SK-N-SH treated with all-trans-retinoic acid at 6 μM for 48 hours (cell line): ENCODE results near the gene SLC37A1.

Source experiments
- ATAC-seq: fragments of 200-7000 bp; cut with Tn5 transposase; 3 replicates; pipeline ENCODE4 v1.9.1; 2020; ENCODE audit warnings: mild to moderate bottlenecking, moderate library complexity
- ARNTL ChIP-seq: fragments of 450-650 bp; formaldehyde crosslinking; IDR thresholded peaks from 2 replicates; pipeline ENCODE4 v1.5.0; 2020; ENCODE audit warnings: low read depth, mild to moderate bottlenecking, moderate library complexity, borderline replicate concordance
- BACH2 ChIP-seq: fragments of 250-450 bp; sonication (Bioruptor Pico); IDR thresholded peaks from 2 replicates; pipeline ENCODE4 v1.9.0; 2021; ENCODE audit warnings: mild to moderate bottlenecking, borderline replicate concordance
- CREB5 ChIP-seq: fragments of 250-450 bp; sonication (Bioruptor Pico); IDR thresholded peaks from 2 replicates; pipeline ENCODE4 v1.5.1; 2020; ENCODE audit warnings: low read depth, mild to moderate bottlenecking, moderate library complexity
- CSDC2 ChIP-seq: fragments of 250-450 bp; sonication (Bioruptor Pico); IDR thresholded peaks from 2 replicates; pipeline ENCODE4 v1.5.0; 2020; ENCODE audit warnings: mild to moderate bottlenecking, moderate library complexity
- CSRNP3 ChIP-seq: fragments of 250-450 bp; sonication (Bioruptor Pico); IDR thresholded peaks from 2 replicates; pipeline ENCODE4 v1.5.1; 2021; ENCODE audit warnings: mild to moderate bottlenecking, moderate library complexity
- ESRRG ChIP-seq: fragments of 250-450 bp; sonication (Bioruptor Pico); IDR thresholded peaks from 2 replicates; pipeline ENCODE4 v1.6.1; 2021; ENCODE audit warnings: mild to moderate bottlenecking
- GLIS3 ChIP-seq: fragments of 250-450 bp; sonication (Bioruptor Pico); IDR thresholded peaks from 2 replicates; pipeline ENCODE4 v1.5.0; 2020; ENCODE audit warnings: mild to moderate bottlenecking, moderate library complexity
- ISL1 ChIP-seq: fragments of 250-450 bp; sonication (Bioruptor Pico); IDR thresholded peaks from 2 replicates; pipeline ENCODE4 v2.1.2; 2022; ENCODE audit warnings: mild to moderate bottlenecking, moderate library complexity
- PATZ1 ChIP-seq: fragments of 250-450 bp; sonication (Bioruptor Pico); IDR thresholded peaks from 2 replicates; pipeline ENCODE4 v1.8.0; 2020; ENCODE audit warnings: mild to moderate bottlenecking, moderate library complexity, borderline replicate concordance
- POU6F1 ChIP-seq: fragments of 250-450 bp; sonication (Bioruptor Pico); IDR thresholded peaks from 2 replicates; pipeline ENCODE4 v1.8.0; 2021; ENCODE audit warnings: low read depth, mild to moderate bottlenecking, moderate library complexity, borderline replicate concordance
- PPARA ChIP-seq: fragments of 250-450 bp; sonication (Bioruptor Pico); IDR thresholded peaks from 2 replicates; pipeline ENCODE4 v1.5.0; 2020; ENCODE audit warnings: mild to moderate bottlenecking, borderline replicate concordance
- RARB ChIP-seq: fragments of 250-450 bp; sonication (Bioruptor Pico); IDR thresholded peaks from 2 replicates; pipeline ENCODE4 v1.8.0; 2021; ENCODE audit warnings: mild to moderate bottlenecking, moderate library complexity
- SNAI2 ChIP-seq: fragments of 250-450 bp; sonication (Bioruptor Pico); IDR thresholded peaks from 2 replicates; pipeline ENCODE4 v1.5.0; 2020; ENCODE audit warnings: mild to moderate bottlenecking, moderate library complexity
- TCF4 ChIP-seq: fragments of 250-450 bp; sonication (Bioruptor Pico); IDR thresholded peaks from 2 replicates; pipeline ENCODE4 v1.8.0; 2021; ENCODE audit warnings: mild to moderate bottlenecking, moderate library complexity, borderline replicate concordance
- TOX ChIP-seq: fragments of 250-450 bp; sonication (Bioruptor Pico); IDR thresholded peaks from 2 replicates; pipeline ENCODE4 v1.8.0; 2021; ENCODE audit warnings: mild to moderate bottlenecking, moderate library complexity, borderline replicate concordance
- TSHZ2 ChIP-seq: fragments of 250-450 bp; sonication (Bioruptor Pico); IDR thresholded peaks from 2 replicates; pipeline ENCODE4 v1.5.0; 2020; ENCODE audit warnings: mild to moderate bottlenecking, moderate library complexity
- ZC3H10 ChIP-seq: fragments of 250-450 bp; sonication (Bioruptor Pico); IDR thresholded peaks from 2 replicates; pipeline ENCODE4 v1.5.1; 2021; ENCODE audit warnings: mild to moderate bottlenecking, moderate library complexity
- ZFP3 ChIP-seq: fragments of 250-450 bp; sonication (Bioruptor Pico); IDR thresholded peaks from 2 replicates; pipeline ENCODE4 v1.5.0; 2020; ENCODE audit warnings: mild to moderate bottlenecking, moderate library complexity
- ZFP30 ChIP-seq: fragments of 450-650 bp; formaldehyde crosslinking; IDR thresholded peaks from 2 replicates; pipeline ENCODE4 v1.5.0; 2022; ENCODE audit warnings: mild to moderate bottlenecking, moderate library complexity
- ZNF565 ChIP-seq: fragments of 450-650 bp; formaldehyde crosslinking; conservative IDR thresholded peaks from 2 replicates; pipeline ENCODE4 v1.5.0; 2020; ENCODE audit warnings: low read depth, mild to moderate bottlenecking, moderate library complexity
- ZNF70 ChIP-seq: fragments of 450-650 bp; formaldehyde crosslinking; IDR thresholded peaks from 2 replicates; pipeline ENCODE4 v1.5.0; 2020; ENCODE audit warnings: mild to moderate bottlenecking, moderate library complexity
- ZNF8 ChIP-seq: fragments of 450-650 bp; formaldehyde crosslinking; IDR thresholded peaks from 2 replicates; pipeline ENCODE4 v1.5.0; 2020; ENCODE audit warnings: mild to moderate bottlenecking, moderate library complexity

The SLC37A1 gene

GRCh38 chr21:42556960-42557359 lies 43.3 kb downstream of the SLC37A1 start (continued):
- TF ChIP-seq PATZ1 (CRISPR knock-in tag) (no peak), CREB5 (CRISPR knock-in tag) (no peak), RARB (CRISPR knock-in tag) (no peak)

- ATAC-seq, result no peak
- no peak for TF ChIP-seq BACH2
- no peak for TF ChIP-seq CSDC2 (CRISPR knock-in tag)
- no peak for TF ChIP-seq ZNF70 (CRISPR knock-in tag)
Observed at GRCh38 chr21:42557420-42557819, 43.8 kb downstream of the SLC37A1 start.

GRCh38 chr21:42558368-42558767 lies 44.7 kb downstream of the SLC37A1 start:
- no peak for ATAC-seq
- TF ChIP-seq ESRRG (CRISPR knock-in tag) (no peak), ZNF8 (CRISPR knock-in tag) (no peak), SNAI2 (CRISPR knock-in tag) (no peak), GLIS3 (CRISPR knock-in tag) (no peak), BACH2 (no peak), ZFP3 (CRISPR knock-in tag) (no peak), ZNF70 (CRISPR knock-in tag) (no peak), PPARA (CRISPR knock-in tag) (no peak), POU6F1 (CRISPR knock-in tag) (no peak), TCF4 (no peak), ZC3H10 (no peak), ARNTL (CRISPR knock-in tag) (no peak), ISL1 (CRISPR knock-in tag) (no peak)

GRCh38 chr21:42558846-42559245 lies 45.2 kb downstream of the SLC37A1 start:
- ATAC-seq, result no peak
- no peak for TF ChIP-seq ZFP30 (CRISPR knock-in tag)
- no peak for TF ChIP-seq CSRNP3 (CRISPR knock-in tag)
- TF ChIP-seq BACH2, result no peak
- TF ChIP-seq ZNF565 (CRISPR knock-in tag), result no peak
- TF ChIP-seq TOX (CRISPR knock-in tag), result no peak
- no peak for TF ChIP-seq CSDC2 (CRISPR knock-in tag)
- no peak for TF ChIP-seq ESRRG (CRISPR knock-in tag)
- no peak for TF ChIP-seq ISL1 (CRISPR knock-in tag)
- no peak for TF ChIP-seq SNAI2 (CRISPR knock-in tag)

GRCh38 chr21:42559326-42559725 lies 45.7 kb downstream of the SLC37A1 start:
- ATAC-seq, result no peak
- TF ChIP-seq ZC3H10 (no peak), TOX (CRISPR knock-in tag) (no peak), ZNF8 (CRISPR knock-in tag) (no peak), ZNF70 (CRISPR knock-in tag) (no peak), ZNF565 (CRISPR knock-in tag) (no peak), CSDC2 (CRISPR knock-in tag) (no peak), GLIS3 (CRISPR knock-in tag) (no peak), CREB5 (CRISPR knock-in tag) (no peak), PPARA (CRISPR knock-in tag) (no peak), BACH2 (no peak), ZFP3 (CRISPR knock-in tag) (no peak), ARNTL (CRISPR knock-in tag) (no peak), RARB (CRISPR knock-in tag) (no peak), POU6F1 (CRISPR knock-in tag) (no peak), ZFP30 (CRISPR knock-in tag) (no peak), TSHZ2 (no peak)
